Glomerular visceral epithelial cell (primary cell): ENCODE data around the gene ABO.
"Not testable (repeated sequence)": the region's sequence is repeated elsewhere in the genome, so short reads cannot be mapped to it uniquely, and the experiment has no call there.

Source experiments
- DNase-seq: peaks from one replicate; pipeline ENCODE4 v3.0.0-alpha.2; 2016; ENCODE audit errors: extremely low spot score

The ABO gene

GRCh38 chr9:133242991-133243390 is 32.0 kb downstream of the ABO start:
- DNase-seq: no peak

GRCh38 chr9:133242241-133242640 is 32.8 kb downstream of the ABO start:
- no peak for DNase-seq

- no peak for DNase-seq
These were observed 35.4 kb downstream of the ABO start for GRCh38 chr9:133239533-133240090.

GRCh38 chr9:133238851-133239532 is 36.0 kb downstream of the ABO start:
- DNase-seq: peak; percentile 24

- DNase-seq: peak; percentile 15
These were observed 36.6 kb downstream of the ABO start for GRCh38 chr9:133238272-133238850.

GRCh38 chr9:133237035-133237731 is 37.8 kb downstream of the ABO start:
- no peak for DNase-seq

GRCh38 chr9:133236291-133237034 is 38.5 kb downstream of the ABO start:
- not testable (repeated sequence) for DNase-seq

- no peak for DNase-seq
These were observed 39.3 kb downstream of the ABO start for GRCh38 chr9:133235549-133236222.

GRCh38 chr9:133234577-133235322 is 40.3 kb downstream of the ABO start:
- no peak for DNase-seq

- no peak for DNase-seq
These were observed 41.1 kb downstream of the ABO start for GRCh38 chr9:133233681-133234432.

GRCh38 chr9:133231934-133232568 is 43.0 kb downstream of the ABO start:
- not testable (repeated sequence) for DNase-seq

GRCh38 chr9:133230514-133230913 is 44.5 kb downstream of the ABO start:
- DNase-seq: not testable (repeated sequence)

GRCh38 chr9:133230093-133230492 is 44.9 kb downstream of the ABO start:
- DNase-seq: no peak

- not testable (repeated sequence) for DNase-seq
These were observed 46.4 kb downstream of the ABO start for GRCh38 chr9:133228474-133229193.

GRCh38 chr9:133227996-133228395 is 47.0 kb downstream of the ABO start:
- not testable (repeated sequence) for DNase-seq

GRCh38 chr9:133227242-133227860 is 47.6 kb downstream of the ABO start:
- no peak for DNase-seq

- no peak for DNase-seq
These were observed 48.5 kb downstream of the ABO start for GRCh38 chr9:133226219-133227171.
